WERI-Rb-1 (cell line): ENCODE data around the gene DAB1.

Source experiments
- DNase-seq: peaks from one replicate; pipeline ENCODE4 v3.0.0-alpha.2; 2020
- H3K27ac ChIP-seq: fragments of 250-450 bp; sonication (Bioruptor Pico); 2 replicates; pipeline ENCODE4 v1.5.1; 2020; ENCODE audit warnings: mild to moderate bottlenecking, moderate library complexity
- H3K27me3 ChIP-seq: fragments of 250-450 bp; sonication (Bioruptor Pico); 2 replicates; pipeline ENCODE4 v1.5.1; 2021; ENCODE audit warnings: mild to moderate bottlenecking, low read depth, moderate library complexity; ENCODE audit not compliant: insufficient read depth, severe bottlenecking
- H3K36me3 ChIP-seq: fragments of 250-450 bp; sonication (Bioruptor Pico); 2 replicates; pipeline ENCODE4 v1.5.1; 2020; ENCODE audit warnings: mild to moderate bottlenecking, moderate library complexity
- H3K4me3 ChIP-seq: 2 replicates; pipeline ENCODE4 v1.5.1; 2011; ENCODE audit warnings: low read depth, mild to moderate bottlenecking, control low read depth, low read length
- H3K9me3 ChIP-seq: fragments of 250-450 bp; sonication (Bioruptor Pico); 2 replicates; pipeline ENCODE4 v1.5.1; 2021; ENCODE audit warnings: mild to moderate bottlenecking, moderate library complexity; ENCODE audit not compliant: severe bottlenecking
- TF ChIP-seq, protein P1 (sequence below): IDR thresholded peaks from 2 replicates; pipeline ENCODE4 v1.5.1; 2011; ENCODE audit warnings: low read depth, mild to moderate bottlenecking, control low read depth, inconsistent platforms, low read length

DAB1 gene

DNA sequence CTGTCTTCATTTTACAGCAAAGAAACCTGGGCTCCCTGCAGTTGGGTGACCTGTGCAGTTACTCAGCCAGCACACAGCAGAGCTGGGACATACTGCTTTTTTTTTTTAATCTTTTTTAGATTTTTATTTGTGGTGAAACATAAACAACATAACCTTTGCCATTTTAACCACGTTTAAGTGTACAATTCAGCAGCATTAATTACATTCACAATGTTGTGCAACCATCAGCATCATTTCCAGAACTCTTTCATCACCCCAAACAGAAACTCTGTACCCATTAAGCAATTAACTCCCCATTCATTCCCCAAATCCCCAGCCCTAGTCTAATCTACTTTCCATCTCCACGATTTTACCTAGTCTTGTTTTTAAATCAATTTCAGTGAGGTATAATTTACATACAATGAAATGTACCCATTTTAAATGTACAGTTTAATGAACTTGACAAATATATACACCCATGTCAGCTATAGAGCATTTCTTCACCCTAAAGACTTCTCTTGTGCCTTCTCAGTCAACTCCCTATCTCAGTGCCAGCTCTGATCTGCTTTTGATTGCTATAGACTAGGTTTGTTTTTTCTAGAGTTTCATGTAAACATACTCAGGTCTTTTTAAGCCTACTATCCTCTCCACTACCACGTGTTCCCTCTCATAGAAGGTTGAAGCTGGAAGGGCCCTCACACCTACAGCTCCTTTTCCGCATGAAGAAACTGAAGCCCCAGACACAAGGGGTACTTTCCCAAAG, 420.3 kb downstream of the DAB1 start:
- Histone ChIP-seq H3K27ac (no peak overlapping the region), H3K36me3 (no peaks in the 10 kb centered on the region), H3K27me3 (no peaks in the 10 kb centered on the region), H3K9me3 (no peaks in the 10 kb centered on the region), H3K4me3 (no peak overlapping the region)
- TF ChIP-seq, protein P1, sequence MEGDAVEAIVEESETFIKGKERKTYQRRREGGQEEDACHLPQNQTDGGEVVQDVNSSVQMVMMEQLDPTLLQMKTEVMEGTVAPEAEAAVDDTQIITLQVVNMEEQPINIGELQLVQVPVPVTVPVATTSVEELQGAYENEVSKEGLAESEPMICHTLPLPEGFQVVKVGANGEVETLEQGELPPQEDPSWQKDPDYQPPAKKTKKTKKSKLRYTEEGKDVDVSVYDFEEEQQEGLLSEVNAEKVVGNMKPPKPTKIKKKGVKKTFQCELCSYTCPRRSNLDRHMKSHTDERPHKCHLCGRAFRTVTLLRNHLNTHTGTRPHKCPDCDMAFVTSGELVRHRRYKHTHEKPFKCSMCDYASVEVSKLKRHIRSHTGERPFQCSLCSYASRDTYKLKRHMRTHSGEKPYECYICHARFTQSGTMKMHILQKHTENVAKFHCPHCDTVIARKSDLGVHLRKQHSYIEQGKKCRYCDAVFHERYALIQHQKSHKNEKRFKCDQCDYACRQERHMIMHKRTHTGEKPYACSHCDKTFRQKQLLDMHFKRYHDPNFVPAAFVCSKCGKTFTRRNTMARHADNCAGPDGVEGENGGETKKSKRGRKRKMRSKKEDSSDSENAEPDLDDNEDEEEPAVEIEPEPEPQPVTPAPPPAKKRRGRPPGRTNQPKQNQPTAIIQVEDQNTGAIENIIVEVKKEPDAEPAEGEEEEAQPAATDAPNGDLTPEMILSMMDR = no peak
- no peak for DNase-seq

- H3K36me3 ChIP-seq = no peaks in the 10 kb centered on the region
- no peak overlapping the region for H3K4me3 ChIP-seq
- DNase-seq = no peak
- H3K27ac ChIP-seq = no peak overlapping the region
- H3K27me3 ChIP-seq = no peaks in the 10 kb centered on the region
- H3K9me3 ChIP-seq = no peaks in the 10 kb centered on the region
- TF ChIP-seq, protein P1 = no peak
Observed at GRCh38 chr1:56995414-56996100, 428.3 kb downstream of the DAB1 start.

DNA sequence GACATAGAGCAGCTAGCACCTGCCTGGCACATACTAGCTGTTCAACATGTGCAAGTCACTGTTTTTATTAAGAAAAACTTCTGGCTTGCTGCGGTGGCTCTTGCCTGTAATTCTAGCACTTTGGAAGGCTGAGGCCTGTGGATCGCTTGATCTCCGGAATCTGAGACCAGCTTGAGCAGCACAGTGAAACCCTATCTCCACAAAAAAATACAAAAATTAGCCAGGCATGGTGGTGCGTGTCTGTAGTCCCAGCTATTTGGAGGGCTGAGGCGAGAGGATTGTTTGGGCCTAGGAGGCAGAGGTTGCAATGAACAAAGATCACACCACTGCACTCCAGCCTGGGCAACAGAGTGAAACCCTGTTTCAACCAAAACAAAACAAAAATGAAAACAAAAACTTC, 430.4 kb downstream of the DAB1 start:
- Histone ChIP-seq H3K27ac (no peak overlapping the region), H3K4me3 (no peak overlapping the region), H3K36me3 (no peaks in the 10 kb centered on the region), H3K9me3 (no peaks in the 10 kb centered on the region), H3K27me3 (no peaks in the 10 kb centered on the region)
- no peak for DNase-seq
- TF ChIP-seq, protein P1 = no peak

GRCh38 chr1:56992318-56993125, 431.3 kb downstream of the DAB1 start:
- TF ChIP-seq, protein P1 = no peak
- Histone ChIP-seq H3K27me3 (no peaks in the 10 kb centered on the region), H3K36me3 (no peaks in the 10 kb centered on the region), H3K9me3 (no peaks in the 10 kb centered on the region), H3K4me3 (no peak overlapping the region), H3K27ac (no peak overlapping the region)
- no peak for DNase-seq

- no peak overlapping the region for H3K27ac ChIP-seq
- H3K36me3 ChIP-seq = no peaks in the 10 kb centered on the region
- no peak for DNase-seq
- TF ChIP-seq, protein P1 = no peak
- H3K27me3 ChIP-seq = no peaks in the 10 kb centered on the region
- H3K9me3 ChIP-seq = no peaks in the 10 kb centered on the region
- H3K4me3 ChIP-seq = no peak overlapping the region
Observed at GRCh38 chr1:56991576-56991975, 432.3 kb downstream of the DAB1 start.
